HG03354 (cell line): Measurements from ENCODE around the gene DONSON.
A peak's percentile ranks its signal among the peaks of the same experiment; 100 is the strongest.

Experiments used
- ATAC-seq: cut with Tn5 transposase; IDR thresholded peaks from one replicate; pipeline ENCODE4 v1.9.1; 2021; ENCODE audit warnings: mild to moderate bottlenecking; ENCODE audit not compliant: unreplicated experiment, poor library complexity, severe bottlenecking

DONSON gene

GRCh38 chr21:33543505-33544129 is 44.9 kb downstream of the DONSON start:
- ATAC-seq, result peak; percentile 24

GRCh38 chr21:33542640-33543504 is 45.6 kb downstream of the DONSON start, which contains the start of gene SON:
SON (plus strand) TSS chr21:33543038; CDS start chr21:33543093, 55 bp downstream.
- ATAC-seq, result peak; percentile 93

GRCh38 chr21:33541756-33542639 is 46.5 kb downstream of the DONSON start, which contains the start of gene GART:
GART (minus strand) TSS chr21:33542117; CDS start chr21:33539315, 2,802 bp downstream.
- peak; percentile 55 for ATAC-seq

GRCh38 chr21:33541105-33541711 is 47.3 kb downstream of the DONSON start:
- no peak for ATAC-seq

GRCh38 chr21:33540711-33541104 is 47.8 kb downstream of the DONSON start:
- ATAC-seq, result no peak

- ATAC-seq, result no peak
These were observed 48.9 kb downstream of the DONSON start for GRCh38 chr21:33539616-33540015.

- no peak for ATAC-seq
These were observed 51.3 kb downstream of the DONSON start for GRCh38 chr21:33537212-33537611.

- ATAC-seq, result no peak
These were observed 57.5 kb downstream of the DONSON start for GRCh38 chr21:33531007-33531406.
